Stimulated activated CD8-positive, alpha-beta memory T cell treated with anti-CD3 and anti-CD28 coated beads, Interleukin-12 subunit alpha, Interleukin-12 subunit beta, amount 100 ng/mL, for 4 hours (primary cell): ENCODE data around the gene C5.

Experiments
- DNase-seq: peaks from one replicate; pipeline ENCODE4 v3.0.0-alpha.2; 2020; ENCODE audit warnings: low read depth

Gene C5

GRCh38 chr9:120941046-120941770 lies 108.9 kb downstream of the C5 start:
- no peak for DNase-seq

GRCh38 chr9:120940573-120940972 lies 109.5 kb downstream of the C5 start:
- DNase-seq = no peak

GRCh38 chr9:120938851-120939250 lies 111.2 kb downstream of the C5 start:
- DNase-seq = no peak

DNA sequence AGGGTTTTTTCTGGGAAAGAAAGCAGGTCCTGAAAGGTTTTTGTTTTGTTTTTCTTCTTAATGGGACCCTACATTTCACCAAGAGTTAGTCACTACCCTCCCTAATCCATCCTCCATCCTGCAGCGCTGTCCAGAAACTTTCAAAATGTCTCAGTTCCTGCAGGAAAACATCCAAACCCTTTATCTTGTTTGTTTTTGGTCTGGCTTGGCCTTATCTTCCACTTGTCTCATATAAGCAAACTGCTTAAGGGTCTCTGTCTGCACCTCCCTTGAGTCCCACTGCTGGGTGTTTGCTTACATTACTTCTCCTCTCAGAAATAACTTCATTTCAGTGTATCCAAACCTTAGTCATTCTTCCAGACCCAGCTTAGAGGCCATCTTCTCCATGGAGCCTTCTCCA lies 112.5 kb downstream of the C5 start:
- no peak for DNase-seq

DNA sequence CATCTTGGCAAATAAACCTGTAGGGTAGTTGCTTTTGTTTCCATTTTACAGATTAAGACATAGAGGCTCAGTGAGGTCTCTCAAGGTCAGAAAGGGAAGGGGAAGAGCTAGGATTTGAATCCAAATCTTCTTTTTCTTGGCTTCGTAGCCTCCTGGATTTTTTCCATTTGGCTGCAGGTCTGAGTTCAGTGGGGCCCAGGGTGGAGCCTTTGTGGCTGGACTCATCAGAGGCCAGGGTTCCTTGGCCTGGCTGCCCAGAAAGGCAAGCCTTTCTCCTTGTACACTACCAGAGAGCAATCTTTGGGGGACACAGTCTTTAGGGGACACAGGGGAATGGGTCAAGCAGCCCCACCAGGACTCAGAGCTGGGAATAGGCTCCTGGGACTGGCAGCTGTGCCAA lies 112.9 kb downstream of the C5 start:
- DNase-seq = no peak

DNA sequence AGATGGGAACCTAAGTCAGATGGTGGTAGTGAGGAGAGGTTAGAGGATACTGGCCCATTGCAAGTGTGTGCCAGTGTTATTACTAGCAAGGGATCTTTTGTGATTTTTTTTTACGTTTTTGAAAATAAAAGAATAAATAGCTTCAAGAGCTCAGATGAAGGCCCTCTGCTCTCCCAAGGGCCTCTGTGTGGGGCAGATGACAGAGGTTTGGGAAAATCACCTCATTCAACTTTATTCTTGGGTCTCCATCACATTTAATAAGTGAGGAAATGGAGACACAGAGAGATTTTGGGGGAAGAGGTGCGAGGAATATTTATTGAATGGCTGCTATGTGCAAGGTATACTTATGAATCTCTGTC lies 113.3 kb downstream of the C5 start:
- no peak for DNase-seq

GRCh38 chr9:120936011-120936763 lies 113.9 kb downstream of the C5 start:
- peak; percentile 70 for DNase-seq

GRCh38 chr9:120935383-120935857 lies 114.7 kb downstream of the C5 start:
- DNase-seq = no peak

- DNase-seq = no peak
Measured at GRCh38 chr9:120934281-120934680, 115.8 kb downstream of the C5 start.

DNA sequence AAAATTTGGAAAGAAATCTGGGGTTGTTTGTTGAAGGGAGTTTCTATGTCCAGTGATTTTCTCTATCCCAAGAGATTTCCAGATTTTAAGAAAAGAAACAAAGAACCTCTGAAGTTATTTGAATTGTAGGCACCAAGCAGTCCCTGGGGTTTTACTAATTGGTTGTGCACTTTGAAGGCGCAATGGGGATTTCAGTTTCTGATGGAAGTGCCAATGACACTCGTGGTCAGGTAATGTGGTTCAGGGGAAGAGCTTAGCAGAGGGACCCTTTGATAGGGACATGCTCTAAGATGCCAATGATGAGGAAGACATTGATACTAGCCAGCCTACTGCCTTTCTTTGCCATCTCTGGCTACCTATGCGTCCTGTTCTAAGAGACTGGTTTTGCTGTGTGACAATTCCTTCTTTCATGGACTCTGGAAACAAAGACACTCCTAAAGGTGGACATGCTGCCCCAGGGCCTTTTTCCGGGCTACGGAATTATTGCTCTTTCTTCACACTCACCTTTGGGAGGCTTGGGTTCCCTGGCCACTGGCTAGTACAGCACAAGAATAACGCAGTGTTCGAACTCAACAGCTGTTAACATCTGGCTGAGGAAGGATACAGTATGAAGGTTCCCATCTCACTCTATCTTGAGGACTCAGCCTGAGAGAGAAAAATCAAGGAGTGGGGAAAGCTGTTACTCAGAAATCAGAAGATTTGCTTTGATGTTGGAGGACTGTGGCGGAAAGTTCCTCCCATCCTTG lies 116.6 kb downstream of the C5 start:
- no peak for DNase-seq

GRCh38 chr9:120932086-120932823 lies 117.8 kb downstream of the C5 start:
- no peak for DNase-seq

DNA sequence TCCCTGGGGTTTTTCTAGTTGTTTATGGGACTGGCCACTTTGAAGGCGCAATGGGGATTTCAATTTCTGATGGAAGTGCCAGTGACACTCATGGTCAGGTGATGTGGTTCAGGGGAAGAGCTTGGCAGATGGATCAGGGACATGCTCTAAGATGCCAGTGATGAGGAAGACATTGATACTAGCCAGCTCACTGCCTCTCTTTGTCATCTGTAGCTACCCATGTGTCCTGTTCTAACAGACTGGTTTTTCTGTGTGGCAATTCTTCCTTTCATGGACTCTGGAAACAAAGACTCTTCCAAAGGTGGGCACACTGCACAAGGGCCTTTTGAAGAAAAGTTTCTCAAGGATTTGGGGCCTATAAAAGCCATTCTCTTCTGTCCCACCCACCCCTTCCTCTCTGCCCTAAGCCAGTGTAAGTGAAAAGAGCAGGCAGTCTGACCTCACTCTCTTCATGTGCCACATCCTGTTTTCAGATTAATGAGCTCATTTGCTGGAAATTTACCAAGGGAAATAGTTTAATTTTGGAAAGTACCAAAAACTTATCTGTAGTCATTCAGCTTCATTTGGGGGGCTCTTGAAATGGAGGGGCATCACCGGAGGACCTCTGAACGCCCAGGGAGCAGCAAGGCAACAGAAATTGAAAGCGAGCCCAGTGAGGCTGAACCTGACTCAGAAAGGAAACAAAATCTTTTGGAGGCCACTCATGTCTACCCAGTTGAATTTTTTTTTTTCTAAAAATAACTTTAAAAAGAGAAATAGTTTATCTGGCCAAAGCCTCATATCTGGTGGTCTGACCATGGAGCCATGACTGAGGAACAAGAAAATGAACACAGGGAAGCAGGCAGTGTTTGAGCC lies 118.6 kb downstream of the C5 start:
- no peak for DNase-seq

GRCh38 chr9:120929229-120929791 lies 120.8 kb downstream of the C5 start:
- DNase-seq = no peak

DNA sequence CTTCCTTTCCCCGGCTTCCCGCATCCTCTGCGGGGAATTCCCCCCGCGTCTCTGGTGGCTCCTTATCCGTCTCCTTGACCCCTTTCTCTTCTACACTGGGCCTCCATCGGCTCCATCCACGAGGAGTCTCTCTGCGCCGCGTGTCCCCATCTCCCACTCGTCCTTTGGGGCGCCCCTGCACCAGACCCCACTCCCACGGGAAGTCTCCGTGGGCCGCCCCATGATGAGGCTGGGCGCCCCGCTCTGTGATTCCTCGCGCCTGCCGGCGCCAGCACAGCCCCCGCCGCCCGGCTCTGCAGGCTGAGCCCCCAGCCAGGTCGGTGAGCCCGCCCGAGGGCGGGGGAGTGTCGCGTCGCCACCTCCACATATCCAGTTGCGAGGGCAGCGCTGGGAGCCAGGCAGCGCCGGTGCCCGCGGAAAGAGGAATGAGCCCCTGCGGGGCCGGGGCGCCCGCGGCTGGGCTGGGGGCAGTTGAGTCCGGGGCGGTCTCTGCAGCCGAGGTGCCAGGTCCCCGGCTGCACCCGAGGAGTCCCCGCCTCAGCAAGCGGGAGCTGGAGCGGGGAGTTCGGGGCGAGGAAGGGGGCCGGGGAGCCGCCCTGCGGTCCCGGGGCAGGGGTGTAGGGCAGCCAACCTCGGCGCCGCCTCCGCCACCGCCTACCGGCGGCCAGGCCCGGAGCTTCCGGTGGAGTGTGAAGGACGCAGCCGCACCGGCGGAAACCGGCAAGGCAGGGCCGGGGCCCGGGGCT lies 121.4 kb downstream of the C5 start:
- peak; percentile 75 for DNase-seq

DNA sequence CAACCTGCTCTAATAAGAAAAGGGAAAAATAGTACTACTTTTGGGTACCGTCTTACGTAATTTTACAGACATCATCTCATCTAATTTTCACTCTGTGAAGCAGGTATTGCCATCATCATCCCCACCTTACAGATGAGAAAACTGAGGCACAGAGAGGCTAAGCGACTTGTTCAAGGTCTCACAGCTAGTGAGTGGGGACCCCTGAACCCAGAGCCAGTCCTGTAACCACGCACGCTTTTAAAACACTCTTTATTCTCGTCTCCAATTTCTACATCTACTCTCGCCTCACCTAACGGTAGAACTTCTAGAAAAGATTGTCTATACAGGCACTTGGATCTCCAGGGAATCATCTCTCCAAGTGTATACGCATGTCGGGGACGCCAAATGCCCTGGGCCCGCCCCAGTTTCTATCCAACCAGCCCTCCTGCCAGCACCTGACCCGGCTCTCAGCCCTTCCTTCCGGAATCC lies 122.0 kb downstream of the C5 start:
- DNase-seq = no peak

GRCh38 chr9:120927269-120928014 lies 122.6 kb downstream of the C5 start:
- DNase-seq = no peak

DNA sequence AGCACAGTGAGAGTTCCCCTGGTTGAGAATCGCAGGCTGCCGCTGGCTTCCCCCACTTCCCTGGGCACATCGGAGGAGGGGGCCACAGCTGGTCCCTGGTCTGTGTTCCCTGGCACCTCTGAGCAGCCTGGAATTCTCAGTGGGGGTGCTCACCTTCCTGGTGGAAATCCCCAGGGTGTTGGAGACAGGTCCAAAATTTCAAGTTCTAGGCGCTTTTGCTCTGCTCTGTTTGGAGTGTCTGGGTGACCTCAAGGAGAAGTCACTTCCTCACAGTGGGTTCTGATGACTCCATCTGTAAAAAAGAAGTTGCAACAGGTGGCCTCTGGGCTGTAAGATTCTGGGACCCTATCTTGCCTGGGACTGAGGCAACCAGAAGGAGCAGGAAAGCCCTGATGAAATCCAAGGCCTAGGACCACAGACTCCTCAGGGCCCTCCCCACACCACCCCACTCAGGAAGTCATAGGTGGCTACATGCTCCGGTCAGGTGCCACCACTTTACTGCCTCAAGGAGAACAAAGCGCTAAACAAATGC lies 123.6 kb downstream of the C5 start, which contains the start of gene TRAF1:
TRAF1 (minus strand) TSS at position 400 of the 532 bp plus-strand sequence. CDS start 721 bp downstream, outside the sequence.
- no peak for DNase-seq

- peak; percentile 70 for DNase-seq
Measured at GRCh38 chr9:120925535-120926396, 124.3 kb downstream of the C5 start.
